Stimulated activated CD4-positive, alpha-beta T cell treated with anti-CD3 and anti-CD28 coated beads, Interleukin-4, amount 100 ng/mL, for 24 hours (primary cell): ENCODE measurements around the gene CTPS2.
"Not testable (repeated sequence)": the region's sequence is repeated elsewhere in the genome, so short reads cannot be mapped to it uniquely, and the experiment has no call there.

Experiments used
- DNase-seq: peaks from one replicate; pipeline ENCODE4 v3.0.0-alpha.2; 2020

Gene CTPS2

GRCh38 chrX:16651391-16652024, 61.0 kb downstream of the CTPS2 start:
- DNase-seq, result no peak

DNA sequence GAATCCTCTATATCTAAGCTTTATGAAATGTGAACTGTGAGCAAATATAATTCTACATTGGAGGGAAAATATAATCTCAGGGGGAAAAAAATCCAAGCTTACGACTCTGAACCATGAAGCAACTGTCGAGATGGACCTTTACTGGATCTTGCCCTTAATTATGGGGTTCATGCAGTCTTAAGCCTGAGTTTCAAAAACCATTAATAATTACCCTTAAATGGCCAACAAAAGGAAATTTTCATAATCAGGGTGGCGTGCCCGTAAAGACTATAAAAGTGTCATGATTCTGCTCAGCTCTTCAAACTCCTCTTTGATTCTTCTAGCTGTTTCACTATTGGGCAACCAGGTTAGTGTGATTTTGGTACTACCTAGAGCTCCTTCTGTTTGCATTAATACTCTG, 62.6 kb downstream of the CTPS2 start, which contains the start of gene S100G:
Gene S100G, plus strand, starts transcription at position 301 of the 400 bp plus-strand sequence. CDS start 849 bp downstream, outside the sequence.
- no peak for DNase-seq

- no peak for DNase-seq
These were observed 65.9 kb downstream of the CTPS2 start for GRCh38 chrX:16646366-16647138.

- DNase-seq, result no peak
These were observed 69.3 kb downstream of the CTPS2 start for GRCh38 chrX:16643176-16643575.

DNA sequence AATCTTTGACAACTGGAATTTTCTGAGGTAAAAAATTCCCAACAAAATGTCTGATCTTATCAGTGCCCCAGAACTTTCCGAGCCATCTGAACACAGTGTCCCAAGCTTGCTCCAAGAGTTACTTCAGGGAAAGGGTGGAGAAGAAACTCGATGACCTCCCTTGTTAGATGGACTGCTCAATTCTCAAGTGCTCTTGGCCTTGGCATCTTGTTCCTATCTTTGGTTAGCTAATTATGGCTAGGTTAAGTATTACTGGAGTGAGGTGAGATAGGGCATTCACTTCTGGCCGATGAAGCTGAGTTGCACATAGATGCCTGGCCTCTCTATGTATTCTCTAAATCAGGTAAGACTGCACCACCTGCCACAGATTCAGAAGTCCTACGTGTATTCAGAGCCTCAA, 71.6 kb downstream of the CTPS2 start:
- no peak for DNase-seq

DNA sequence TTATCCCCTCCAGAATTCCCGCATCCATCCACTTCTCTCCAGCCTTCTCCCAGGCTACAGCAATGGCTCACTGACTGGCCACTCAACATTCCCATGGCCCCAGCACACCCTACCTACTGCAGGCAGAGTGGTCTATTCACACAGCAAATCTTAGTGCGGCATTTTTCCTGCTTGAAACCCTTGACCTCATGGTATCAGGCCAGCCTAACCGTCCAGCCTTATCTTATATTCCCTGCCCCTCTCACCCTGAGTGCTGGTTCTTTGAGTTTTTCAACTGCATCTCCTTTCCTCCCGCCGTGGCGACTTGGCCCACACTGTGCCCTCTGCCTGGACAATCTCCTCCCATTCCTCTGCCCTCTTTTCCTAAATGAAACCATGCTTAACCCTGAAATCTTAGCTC, 72.5 kb downstream of the CTPS2 start:
- DNase-seq, result no peak

GRCh38 chrX:16638533-16638932, 73.9 kb downstream of the CTPS2 start:
- DNase-seq, result no peak

DNA sequence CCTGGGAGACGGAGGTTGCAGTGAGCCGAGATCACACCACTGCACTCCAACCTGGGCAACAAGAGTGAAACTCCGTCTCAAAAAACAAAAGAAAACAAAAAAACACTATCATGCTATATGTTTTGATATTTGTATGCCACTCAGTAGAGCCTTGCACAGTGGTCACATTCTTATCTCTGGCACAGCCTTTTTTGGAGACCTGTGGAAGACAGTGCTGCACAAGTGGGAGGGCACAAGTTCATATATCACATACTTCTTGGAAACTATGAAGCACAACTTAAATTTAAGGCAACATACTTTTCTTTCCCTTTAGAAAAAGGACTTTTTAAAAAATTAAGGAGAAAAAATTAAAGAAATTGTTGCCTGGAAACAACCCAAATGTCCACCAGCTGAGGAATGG, 76.9 kb downstream of the CTPS2 start:
- no peak for DNase-seq

- no peak for DNase-seq
These were observed 77.4 kb downstream of the CTPS2 start for GRCh38 chrX:16635040-16635439.

DNA sequence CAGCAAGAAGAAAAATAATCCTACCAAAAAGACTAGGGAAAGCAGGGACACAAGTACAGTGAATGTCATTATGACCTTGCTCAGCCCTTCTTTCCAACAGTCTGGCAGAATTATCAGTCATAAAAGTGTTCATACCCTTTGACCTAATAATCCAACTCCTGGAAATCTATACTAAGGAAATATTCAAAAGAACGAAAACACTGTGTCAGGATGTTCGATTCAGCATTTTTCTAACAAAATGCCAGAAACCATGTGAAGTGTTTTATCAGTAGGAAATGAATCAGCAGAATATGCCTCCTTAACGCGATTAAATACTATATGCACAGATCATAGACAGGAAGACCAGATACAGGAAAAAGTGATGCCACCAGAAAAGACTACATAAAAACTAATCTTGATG, 78.7 kb downstream of the CTPS2 start:
- DNase-seq, result no peak

- DNase-seq, result no peak
These were observed 82.6 kb downstream of the CTPS2 start for GRCh38 chrX:16629909-16630308.

GRCh38 chrX:16628946-16629595, 83.4 kb downstream of the CTPS2 start:
- DNase-seq, result no peak

GRCh38 chrX:16628511-16628910, 84.0 kb downstream of the CTPS2 start:
- DNase-seq, result not testable (repeated sequence)

GRCh38 chrX:16619024-16619423, 93.4 kb downstream of the CTPS2 start:
- no peak for DNase-seq

- DNase-seq, result no peak
These were observed 94.0 kb downstream of the CTPS2 start for GRCh38 chrX:16618422-16618821.

DNA sequence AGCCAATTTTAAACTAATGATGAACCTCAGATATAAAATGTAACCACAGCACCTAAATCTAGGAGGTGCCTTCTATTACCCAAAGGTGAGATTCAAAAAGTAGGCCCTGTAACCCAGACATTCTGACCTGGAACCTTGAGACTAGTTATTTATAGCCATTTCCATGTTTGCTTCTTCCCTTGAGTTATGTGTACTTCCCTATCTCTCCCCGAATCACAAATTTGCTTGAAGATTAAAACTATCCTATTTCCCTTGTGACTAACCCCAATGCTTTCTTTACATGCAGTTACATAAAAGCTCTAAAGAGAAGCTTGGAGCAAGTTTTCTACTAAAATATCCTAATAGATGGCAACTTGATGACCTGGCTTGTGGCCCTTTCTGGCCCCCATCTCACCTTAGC, 95.1 kb downstream of the CTPS2 start:
- no peak for DNase-seq

GRCh38 chrX:16612257-16612897, 100.1 kb downstream of the CTPS2 start:
- DNase-seq, result no peak

DNA sequence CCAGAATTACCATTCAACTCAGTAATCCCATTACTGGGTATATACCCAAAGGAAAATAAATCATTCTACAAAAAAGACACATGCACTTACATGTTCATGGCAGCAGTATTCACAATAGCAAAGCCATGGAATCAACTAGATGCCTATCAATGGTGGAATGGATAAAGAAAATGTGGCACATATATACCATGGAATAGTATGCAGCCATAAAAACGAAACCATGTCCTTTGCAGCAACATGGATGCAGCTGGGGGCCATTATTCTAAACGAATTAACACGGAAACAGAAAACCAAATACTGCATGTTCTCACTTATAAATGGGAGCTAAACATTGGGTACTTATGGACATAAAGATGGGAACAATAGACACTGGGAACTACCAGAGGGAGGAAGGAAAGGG, 101.8 kb downstream of the CTPS2 start:
- not testable (repeated sequence) for DNase-seq

DNA sequence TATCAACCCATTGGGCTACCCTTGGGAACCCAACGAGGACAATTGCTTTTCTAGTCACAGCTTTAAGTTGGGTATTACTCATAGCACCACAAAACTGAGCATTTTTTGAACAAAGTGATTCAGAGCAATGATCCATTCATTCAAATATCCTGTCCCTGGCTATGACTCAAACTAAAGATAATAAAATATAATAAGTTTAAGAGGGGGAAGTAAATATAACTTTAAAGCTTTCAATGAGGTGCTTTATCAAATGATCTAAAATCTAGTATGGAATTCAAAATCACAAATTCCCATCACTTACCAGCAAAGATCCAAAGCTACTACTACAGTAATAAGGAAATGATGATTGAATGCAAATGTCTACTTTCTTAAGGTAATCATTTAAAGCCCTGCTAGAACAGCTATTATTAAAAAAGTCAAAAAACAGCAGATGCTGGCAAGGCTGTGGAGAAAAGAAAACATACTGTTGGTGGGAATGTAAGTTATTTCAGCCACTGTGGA, 102.3 kb downstream of the CTPS2 start:
- no peak for DNase-seq

DNA sequence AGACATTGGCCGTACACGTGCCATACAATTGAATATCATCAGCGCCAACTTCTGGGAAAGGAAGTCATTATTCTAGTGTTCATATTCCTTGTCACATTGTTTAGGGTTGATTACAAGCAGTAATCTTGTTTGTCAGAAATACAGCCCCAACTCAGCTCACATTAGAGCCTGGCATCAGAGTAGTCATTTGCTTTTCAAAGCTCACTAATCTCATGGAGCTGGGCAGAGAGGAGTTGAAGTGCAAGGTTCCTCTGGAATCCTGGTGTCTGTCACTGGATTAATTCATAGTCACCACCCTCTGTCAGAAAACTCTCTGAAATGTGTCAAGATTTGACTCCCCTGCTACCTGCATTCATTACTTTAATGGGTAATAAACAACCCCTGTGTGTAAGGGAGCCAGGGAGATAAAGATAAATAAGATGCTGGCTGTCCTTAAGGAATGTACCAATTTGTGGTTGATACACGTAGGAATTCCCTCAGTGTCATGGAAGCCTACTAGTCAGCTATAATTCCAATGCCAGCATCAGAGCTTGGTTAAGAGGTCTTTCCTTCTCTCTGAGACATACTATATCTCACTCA, 106.2 kb downstream of the CTPS2 start:
- DNase-seq, result no peak

- DNase-seq, result no peak
These were observed 108.1 kb downstream of the CTPS2 start for GRCh38 chrX:16604337-16604736.

GRCh38 chrX:16603822-16604221, 108.6 kb downstream of the CTPS2 start:
- DNase-seq, result no peak

DNA sequence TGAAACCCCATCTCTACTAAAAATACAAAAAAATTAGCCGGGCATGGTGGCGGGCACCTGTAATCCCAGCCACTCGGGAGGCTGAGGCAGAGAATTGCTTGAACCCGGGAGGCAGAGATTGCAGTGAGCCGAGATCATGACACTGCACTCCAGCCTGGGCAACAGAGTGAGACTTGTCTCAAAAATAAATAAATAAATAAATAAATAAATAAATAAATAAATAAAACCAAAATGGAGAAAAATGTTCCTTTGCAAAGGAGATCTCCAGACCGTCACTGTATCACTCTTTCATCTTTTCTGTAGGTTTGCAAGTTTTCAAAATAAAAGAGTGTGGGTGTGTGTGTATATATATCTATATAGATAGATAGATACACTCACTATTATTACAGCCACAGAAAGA, 109.2 kb downstream of the CTPS2 start:
- DNase-seq, result not testable (repeated sequence)
